NCI-H2196 (cell line): ENCODE measurements around the gene KPNA6.
A peak's percentile ranks its signal among the peaks of the same experiment; 100 is the strongest.
"Not testable (repeated sequence)": the region's sequence is repeated elsewhere in the genome, so short reads cannot be mapped to it uniquely, and the experiment has no call there.

Experiments
- DNase-seq: peaks from one replicate; lab custom pipeline; 2025; ENCODE audit not compliant: unreplicated experiment; lab: John Stamatoyannopoulos, UW

KPNA6 gene

GRCh38 chr1:32138965-32139364 lies 31.1 kb downstream of the KPNA6 start:
- no peak for DNase-seq

DNA sequence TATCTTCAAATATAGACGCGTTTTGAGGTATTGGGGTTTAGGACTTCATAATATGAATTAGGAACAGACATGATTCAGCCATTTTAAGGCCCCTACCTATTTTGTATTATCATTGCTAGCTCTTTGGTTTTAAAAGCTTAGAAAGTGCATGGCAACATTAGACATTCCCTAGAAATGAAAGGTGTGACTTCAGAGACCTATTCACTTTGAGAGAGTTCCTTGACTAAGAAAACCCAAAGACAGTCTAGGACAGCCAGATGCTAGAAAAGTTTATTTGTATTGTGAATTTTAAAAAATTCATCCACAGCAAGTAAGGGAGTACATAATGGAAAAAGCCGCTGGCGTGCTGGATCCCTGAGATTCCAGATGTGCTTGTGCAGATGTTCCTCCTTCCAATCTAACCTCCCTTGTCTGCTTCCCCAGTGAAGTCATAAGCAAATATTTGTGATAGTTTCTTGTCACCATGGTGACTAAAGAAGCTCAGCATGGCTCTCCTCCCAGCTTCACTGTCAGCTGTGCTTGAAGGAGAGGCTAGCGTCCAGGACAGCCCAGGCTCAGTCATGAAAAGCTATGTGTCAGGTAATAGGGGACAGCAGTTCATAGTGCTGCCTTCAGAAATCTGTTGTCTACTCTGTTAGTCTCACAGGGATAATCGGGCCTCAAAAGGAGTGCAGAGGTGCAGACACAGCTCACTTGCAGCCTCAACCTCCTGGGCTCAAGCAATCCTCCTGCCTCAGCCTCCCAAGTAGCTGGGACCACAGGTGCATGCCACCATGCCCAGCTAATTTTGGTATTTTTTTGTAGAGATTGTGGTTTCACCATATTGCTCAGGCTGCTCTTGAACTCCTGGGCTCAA lies 34.8 kb downstream of the KPNA6 start:
- peak; percentile 81 for DNase-seq

DNA sequence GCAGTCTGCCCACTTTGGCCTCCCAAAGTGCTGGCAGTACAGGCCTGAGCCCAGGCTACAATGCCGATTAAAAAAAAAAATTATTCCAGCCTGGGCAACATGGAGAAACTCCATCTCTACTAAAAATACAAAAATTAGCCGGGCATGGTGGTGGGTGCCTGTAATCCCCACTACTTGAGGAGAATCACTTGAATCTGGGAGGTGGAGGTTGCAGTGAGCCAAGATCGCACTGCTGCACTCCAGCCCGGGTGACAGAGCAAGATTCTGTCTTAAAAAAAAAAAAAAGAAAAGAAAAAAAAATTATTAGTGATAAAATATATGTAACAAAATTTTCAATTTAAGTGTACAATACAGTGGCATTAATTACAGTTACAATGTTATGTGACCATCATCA lies 35.4 kb downstream of the KPNA6 start:
- not testable (repeated sequence) for DNase-seq

GRCh38 chr1:32144033-32144432 lies 36.2 kb downstream of the KPNA6 start:
- DNase-seq, result no peak

GRCh38 chr1:32147799-32148198 lies 39.9 kb downstream of the KPNA6 start:
- not testable (repeated sequence) for DNase-seq

DNA sequence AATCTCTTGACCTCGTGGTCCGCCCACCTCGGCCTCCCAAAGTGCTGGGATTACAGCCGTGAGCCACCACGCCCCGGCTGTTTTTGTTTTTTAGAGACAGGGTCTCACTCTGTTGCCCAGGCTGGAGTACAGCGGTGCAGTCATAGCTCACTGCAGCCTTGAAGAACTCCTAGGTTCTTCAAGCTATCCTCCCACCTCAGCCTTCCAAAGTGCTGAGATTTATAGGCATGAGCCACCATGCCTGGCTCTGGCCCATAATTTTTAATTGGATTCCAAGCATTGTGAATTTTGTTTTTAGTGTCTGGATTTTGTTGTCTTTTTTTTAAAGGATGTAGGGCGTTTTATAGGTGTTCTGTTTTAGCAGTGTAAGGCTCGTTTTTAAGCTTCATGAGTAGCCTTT lies 43.0 kb downstream of the KPNA6 start:
- no peak for DNase-seq

DNA sequence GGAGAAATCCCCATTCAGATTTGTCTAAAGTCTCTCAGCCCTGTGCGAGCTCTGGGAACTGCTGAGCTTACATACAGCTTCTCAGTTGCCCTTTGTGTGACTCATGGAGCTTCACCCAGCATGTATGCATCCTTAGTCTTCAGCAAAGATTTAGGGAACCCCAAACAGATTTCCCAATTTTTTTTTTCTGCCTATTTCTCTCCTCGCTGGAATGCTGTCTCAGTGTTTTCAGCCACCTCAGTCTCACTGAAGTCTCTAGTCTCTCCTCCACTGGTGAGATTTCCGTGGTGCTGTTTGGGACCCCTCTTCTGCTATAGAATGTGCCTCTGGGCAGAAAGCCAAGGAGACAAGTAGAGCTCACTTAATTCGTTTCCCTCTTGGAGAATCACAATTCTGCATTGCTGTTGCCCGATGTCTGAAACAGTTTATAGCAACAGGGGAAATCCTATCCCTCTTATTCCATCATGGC lies 43.5 kb downstream of the KPNA6 start:
- no peak for DNase-seq

DNA sequence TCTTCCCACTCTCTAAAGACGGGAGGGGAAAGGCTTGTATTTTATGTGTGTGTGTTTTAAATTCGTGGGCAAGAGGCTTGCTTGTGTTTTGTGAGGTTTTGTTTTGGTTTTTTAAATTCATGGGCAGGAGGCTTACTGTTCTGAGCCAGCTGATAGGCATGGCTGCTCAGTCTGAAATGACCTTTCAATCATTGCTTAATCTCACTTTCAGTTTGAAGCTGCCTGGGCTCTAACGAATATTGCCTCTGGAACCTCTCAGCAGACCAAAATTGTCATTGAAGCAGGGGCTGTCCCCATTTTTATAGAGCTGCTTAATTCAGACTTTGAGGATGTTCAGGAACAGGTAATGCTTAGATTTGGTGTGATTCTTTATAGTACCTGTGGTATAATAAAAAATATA lies 51.3 kb downstream of the KPNA6 start:
- no peak for DNase-seq

DNA sequence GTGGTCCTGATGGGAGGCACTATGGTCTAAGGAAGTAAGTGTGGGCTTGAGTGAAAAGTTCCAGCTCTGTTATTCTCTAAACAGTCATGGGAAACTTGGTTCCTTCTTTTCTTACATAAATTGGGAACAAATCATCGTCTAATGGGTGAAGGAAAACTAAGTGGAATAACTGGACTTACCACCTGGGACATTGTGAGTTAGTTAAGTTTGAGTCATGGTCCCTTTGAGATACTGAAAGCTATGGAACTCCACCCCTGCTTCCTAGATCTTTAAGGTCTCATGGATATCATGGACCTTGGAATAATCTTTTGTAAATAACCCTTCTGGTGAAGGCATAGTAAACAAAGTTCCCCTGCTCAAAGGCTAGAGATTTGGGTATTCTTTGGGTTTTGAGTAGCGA lies 55.5 kb downstream of the KPNA6 start:
- DNase-seq, result no peak

DNA sequence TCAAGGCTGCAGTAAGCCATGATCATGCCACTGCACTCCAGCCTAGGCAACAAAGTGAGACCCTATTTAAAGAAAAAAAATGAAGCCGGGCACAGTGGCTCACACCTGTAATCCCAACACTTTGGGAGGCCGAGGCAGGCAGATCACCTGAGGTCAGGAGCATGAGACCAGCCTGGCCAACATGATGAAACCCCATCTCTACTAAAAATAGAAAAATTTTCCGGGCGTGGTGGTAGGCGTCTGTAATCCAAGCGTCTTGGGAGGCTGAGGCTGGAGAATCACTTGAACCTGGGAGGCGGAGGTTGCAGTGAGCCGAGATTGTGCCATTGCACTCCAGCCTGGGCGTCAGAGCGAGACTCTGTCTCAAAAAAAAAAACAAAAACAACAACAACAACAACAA lies 57.8 kb downstream of the KPNA6 start:
- DNase-seq, result not testable (repeated sequence)

GRCh38 chr1:32170991-32171390 lies 63.1 kb downstream of the KPNA6 start:
- no peak for DNase-seq

- DNase-seq, result no peak
These were observed 64.9 kb downstream of the KPNA6 start for GRCh38 chr1:32172621-32173245.

GRCh38 chr1:32178380-32179192 lies 70.7 kb downstream of the KPNA6 start:
- DNase-seq, result no peak

DNA sequence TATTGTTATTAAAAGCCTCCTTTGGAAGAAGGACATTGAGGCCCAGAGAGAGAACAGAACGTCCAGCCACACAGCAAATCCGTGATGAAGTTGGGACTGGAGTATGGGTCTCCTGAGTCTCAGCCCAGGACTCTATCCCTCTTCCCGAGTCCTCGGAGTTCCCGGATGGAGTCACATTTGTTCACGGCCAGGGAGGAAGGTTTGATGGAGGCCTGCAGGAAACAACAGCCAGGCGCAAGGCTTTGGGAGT lies 71.3 kb downstream of the KPNA6 start:
- no peak for DNase-seq

GRCh38 chr1:32179443-32180185 lies 71.8 kb downstream of the KPNA6 start, which contains the start of gene TXLNA:
Gene TXLNA, plus strand, starts transcription at chr1:32179675. Its CDS starts 671 bp downstream, at chr1:32180346.
- DNase-seq, result peak; percentile 95

DNA sequence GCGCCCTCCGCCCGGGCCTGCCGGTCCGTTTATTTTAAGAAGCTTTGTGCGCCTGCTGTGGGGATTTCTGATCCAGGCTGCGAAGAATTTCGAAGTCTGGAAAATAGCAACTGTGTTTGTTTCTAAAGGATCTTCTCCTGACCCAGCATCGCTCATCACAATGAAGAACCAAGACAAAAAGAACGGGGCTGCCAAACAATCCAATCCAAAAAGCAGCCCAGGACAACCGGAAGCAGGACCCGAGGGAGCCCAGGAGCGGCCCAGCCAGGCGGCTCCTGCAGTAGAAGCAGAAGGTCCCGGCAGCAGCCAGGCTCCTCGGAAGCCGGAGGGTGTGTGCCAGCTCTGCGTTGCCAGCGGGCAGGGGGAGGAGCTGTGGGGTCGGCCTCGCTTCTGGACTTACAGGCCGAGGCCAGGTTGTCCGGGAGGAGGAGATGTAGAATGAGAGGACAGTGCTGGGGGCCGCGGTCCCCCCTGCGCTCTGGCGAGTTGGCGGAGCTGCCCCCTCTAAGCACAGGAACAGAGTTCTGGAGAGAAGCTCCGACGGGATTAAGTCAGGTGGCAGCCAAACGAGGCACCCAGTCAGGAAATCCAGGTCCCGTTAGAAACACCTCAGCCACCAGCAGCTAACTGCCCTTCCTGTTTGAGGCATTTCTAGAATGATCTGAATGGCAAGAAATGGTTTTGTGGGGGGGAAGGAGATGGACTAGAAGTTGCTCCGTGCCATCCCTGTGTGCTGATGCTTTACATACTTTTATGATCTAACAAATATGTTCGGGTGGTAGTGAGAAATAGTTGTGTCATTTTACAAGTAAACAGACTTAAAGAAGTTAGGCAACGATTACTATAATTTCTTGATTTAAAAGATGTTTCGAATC lies 72.6 kb downstream of the KPNA6 start:
- DNase-seq, result no peak

DNA sequence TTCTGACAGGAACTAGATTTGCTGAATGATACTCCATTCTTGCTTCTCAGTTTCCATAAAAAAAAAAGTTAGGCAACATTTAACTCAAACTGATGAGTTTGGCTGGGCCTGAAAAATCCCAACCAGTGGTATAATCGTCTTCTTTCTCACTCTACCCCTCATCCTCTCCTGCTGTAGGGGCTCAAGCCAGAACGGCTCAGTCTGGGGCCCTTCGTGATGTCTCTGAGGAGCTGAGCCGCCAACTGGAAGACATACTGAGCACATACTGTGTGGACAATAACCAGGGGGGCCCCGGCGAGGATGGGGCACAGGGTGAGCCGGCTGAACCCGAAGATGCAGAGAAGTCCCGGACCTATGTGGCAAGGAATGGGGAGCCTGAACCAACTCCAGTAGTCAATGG lies 73.2 kb downstream of the KPNA6 start:
- DNase-seq, result no peak

DNA sequence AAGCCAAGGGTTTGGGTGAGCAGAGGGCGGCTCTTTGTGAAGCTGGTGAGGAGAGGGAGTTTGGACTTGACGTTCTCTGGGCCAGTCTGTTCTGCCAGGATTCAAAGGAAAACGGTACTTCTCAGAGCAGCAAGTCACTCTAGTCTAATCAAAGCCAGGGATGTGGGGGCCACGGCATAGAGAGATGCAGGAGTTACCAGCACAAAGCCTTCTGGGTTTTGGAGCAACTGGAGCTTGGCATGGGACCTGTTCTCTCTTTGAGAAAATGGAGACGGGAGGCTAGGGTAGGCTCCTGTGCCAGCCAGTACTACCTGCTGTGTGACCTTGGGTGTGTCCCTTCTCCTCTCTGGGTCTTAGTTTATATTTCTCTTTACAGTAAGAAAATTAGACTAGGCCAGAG lies 73.7 kb downstream of the KPNA6 start:
- no peak for DNase-seq

GRCh38 chr1:32182060-32182459 lies 74.2 kb downstream of the KPNA6 start:
- no peak for DNase-seq

DNA sequence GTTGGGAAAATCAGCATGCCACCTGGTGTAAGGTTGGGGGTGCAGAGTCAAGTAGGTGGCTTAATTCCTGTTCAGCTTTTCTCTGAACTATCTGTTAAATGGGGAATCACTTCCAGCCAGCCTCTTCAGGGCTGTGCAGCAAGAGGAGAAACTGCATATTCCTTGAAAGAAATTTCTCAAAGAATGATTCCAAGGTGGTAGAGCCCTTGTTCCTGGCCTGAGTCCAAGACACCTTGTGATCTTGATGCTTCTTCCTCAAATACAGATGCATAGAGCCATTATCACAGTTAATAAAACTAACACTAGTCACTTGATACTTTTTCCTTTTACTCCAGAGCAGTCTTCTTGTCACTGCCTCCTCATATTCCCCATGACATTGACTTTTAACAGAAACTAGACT lies 76.8 kb downstream of the KPNA6 start:
- DNase-seq, result no peak
